ENCODE data around the gene HYAL1.
A peak's percentile ranks its signal among the peaks of the same experiment; 100 is the strongest.

The HYAL1 gene

GRCh38 chr3:50327943-50328691 lies 24.7 kb upstream of the HYAL1 start, which contains the start of gene TUSC2:
TSS of gene TUSC2 (minus strand) at chr3:50328223. CDS start at chr3:50328099, 124 bp downstream.
- ChIA-PET CTCF (interaction anchor here (1.6 kb wide), 1 partner anchor 9 kb away, joined by 10 read pairs; no protein-coding TSS in a partner anchor), POLR2A (interaction anchor here (0.8 to 3.1 kb wide), 22 partner anchors 9 to 241 kb away, joined by 3 to 88 read pairs (median 4); partner anchors contain the start of genes CYB561D2, GNAI2, HEMK1 and HYAL3)
- DNase-seq (ENCODE audit: extremely low spot score), result peak; percentile 95
- TF ChIP-seq ELF4 (IDR thresholded peaks at IDR 0.05) (peak; percentile 64), FOXM1 (IDR thresholded peaks at IDR 0.05; ENCODE audit: borderline replicate concordance) (no peak), PKNOX1 (IDR thresholded peaks at IDR 0.05) (peak; percentile 76; the same call in 1 of the 2 replicates), FOXA1 (IDR thresholded peaks at IDR 0.05) (no peak)

GRCh38 chr3:50327129-50327528 lies 23.8 kb upstream of the HYAL1 start:
- no peak for DNase-seq (ENCODE audit: extremely low spot score)
- TF ChIP-seq BHLHE40 (IDR thresholded peaks at IDR 0.05; ENCODE audit: borderline replicate concordance), result no peak
- no peak for TF ChIP-seq PKNOX1 (IDR thresholded peaks at IDR 0.05)
- TF ChIP-seq SP1 (IDR thresholded peaks at IDR 0.05), result no peak
- no peak for TF ChIP-seq TARDBP (IDR thresholded peaks at IDR 0.05)
- no peak for TF ChIP-seq FOXM1 (IDR thresholded peaks at IDR 0.05; ENCODE audit: borderline replicate concordance)
- TF ChIP-seq ARNT (IDR thresholded peaks at IDR 0.05), result no peak
- no peak for TF ChIP-seq FOXA1 (IDR thresholded peaks at IDR 0.05)
- TF ChIP-seq LEF1 (IDR thresholded peaks at IDR 0.05; ENCODE audit: borderline replicate concordance), result no peak
- POLR2A ChIA-PET, result interaction anchor here (0.9 to 3.1 kb wide), 16 partner anchors 9 to 133 kb away, joined by 3 to 88 read pairs (median 5); partner anchors contain the start of genes CYB561D2, GNAI2, HYAL3 and IFRD2
- CTCF ChIA-PET, result no interaction called here

GRCh38 chr3:50326182-50326541 lies 22.8 kb upstream of the HYAL1 start:
- no peak for DNase-seq (ENCODE audit: extremely low spot score)
- no peak for TF ChIP-seq SUZ12 (IDR thresholded peaks at IDR 0.05)
- TF ChIP-seq TARDBP (IDR thresholded peaks at IDR 0.05), result no peak
- TF ChIP-seq NFRKB (IDR thresholded peaks at IDR 0.05), result no peak
- no peak for TF ChIP-seq ELF4 (IDR thresholded peaks at IDR 0.05)
- TF ChIP-seq FOXM1 (IDR thresholded peaks at IDR 0.05; ENCODE audit: borderline replicate concordance), result no peak
- TF ChIP-seq CTBP1 (IDR thresholded peaks at IDR 0.05; ENCODE audit: borderline replicate concordance), result no peak
- TF ChIP-seq SP1 (IDR thresholded peaks at IDR 0.05), result no peak
- no peak for TF ChIP-seq FOXK2 (IDR thresholded peaks at IDR 0.05)
- no peak for TF ChIP-seq ARNT (IDR thresholded peaks at IDR 0.05)
- TF ChIP-seq FOXA1 (IDR thresholded peaks at IDR 0.05), result no peak
- TF ChIP-seq ZNF384 (IDR thresholded peaks at IDR 0.05), result no peak
- no peak for TF ChIP-seq L3MBTL2 (conservative IDR thresholded peaks at IDR 0.05)
- TF ChIP-seq BHLHE40 (IDR thresholded peaks at IDR 0.05; ENCODE audit: borderline replicate concordance), result no peak
- no peak for TF ChIP-seq HDGF (IDR thresholded peaks at IDR 0.05; ENCODE audit: borderline replicate concordance)
- TF ChIP-seq PKNOX1 (IDR thresholded peaks at IDR 0.05), result no peak
- no peak for TF ChIP-seq LEF1 (IDR thresholded peaks at IDR 0.05; ENCODE audit: borderline replicate concordance)
- CTCF ChIA-PET, result no interaction called here
- POLR2A ChIA-PET, result interaction anchor here (1.7 to 2.2 kb wide), 2 partner anchors 11 to 24 kb away, joined by 5 to 14 read pairs; partner anchors contain the start of genes CYB561D2 and NPRL2

- no peak for DNase-seq (ENCODE audit: extremely low spot score)
- POLR2A ChIA-PET, result interaction anchor here (1.7 kb wide), 1 partner anchor 12 kb away, joined by 5 read pairs; no protein-coding TSS in a partner anchor
- CTCF ChIA-PET, result interaction anchor here (0.7 kb wide), 1 partner anchor 26 kb away, joined by 3 read pairs; the partner anchor contains the start of genes HYAL3 and NAA80
- TF ChIP-seq FOXA1 (IDR thresholded peaks at IDR 0.05) (no peak), BHLHE40 (IDR thresholded peaks at IDR 0.05; ENCODE audit: borderline replicate concordance) (no peak), HDGF (IDR thresholded peaks at IDR 0.05; ENCODE audit: borderline replicate concordance) (no peak), SP1 (IDR thresholded peaks at IDR 0.05) (no peak), TARDBP (IDR thresholded peaks at IDR 0.05) (no peak), ZNF384 (IDR thresholded peaks at IDR 0.05) (no peak), ARNT (IDR thresholded peaks at IDR 0.05) (no peak), PKNOX1 (IDR thresholded peaks at IDR 0.05) (no peak), ELF4 (IDR thresholded peaks at IDR 0.05) (no peak), NFRKB (IDR thresholded peaks at IDR 0.05) (no peak), FOXK2 (IDR thresholded peaks at IDR 0.05) (no peak), L3MBTL2 (conservative IDR thresholded peaks at IDR 0.05) (no peak), SUZ12 (IDR thresholded peaks at IDR 0.05) (no peak), CTBP1 (IDR thresholded peaks at IDR 0.05; ENCODE audit: borderline replicate concordance) (no peak), FOXM1 (IDR thresholded peaks at IDR 0.05; ENCODE audit: borderline replicate concordance) (no peak), LEF1 (IDR thresholded peaks at IDR 0.05; ENCODE audit: borderline replicate concordance) (no peak)
These were observed 22.3 kb upstream of the HYAL1 start for GRCh38 chr3:50325497-50326181.

GRCh38 chr3:50325113-50325480 lies 21.7 kb upstream of the HYAL1 start:
- TF ChIP-seq NFRKB (IDR thresholded peaks at IDR 0.05) (no peak), FOXA1 (IDR thresholded peaks at IDR 0.05) (no peak), ARNT (IDR thresholded peaks at IDR 0.05) (no peak), PKNOX1 (IDR thresholded peaks at IDR 0.05) (no peak), L3MBTL2 (conservative IDR thresholded peaks at IDR 0.05) (no peak), ELF4 (IDR thresholded peaks at IDR 0.05) (no peak), FOXM1 (IDR thresholded peaks at IDR 0.05; ENCODE audit: borderline replicate concordance) (no peak), TARDBP (IDR thresholded peaks at IDR 0.05) (no peak), ZNF384 (IDR thresholded peaks at IDR 0.05) (no peak)
- POLR2A ChIA-PET, result interaction anchor here (3.7 kb wide), 1 partner anchor 12 kb away, joined by 23 read pairs; no protein-coding TSS in a partner anchor
- DNase-seq (ENCODE audit: extremely low spot score), result no peak
- CTCF ChIA-PET, result interaction anchor here (0.7 to 1.6 kb wide), 3 partner anchors 26 to 217 kb away, joined by 3 read pairs; partner anchors contain the start of genes HYAL3 and NAA80

All from HEK293T (cell line).